GM19328 (cell line): ENCODE data around the gene RAB4B.
"Not testable (repeated sequence)": the region's sequence is repeated elsewhere in the genome, so short reads cannot be mapped to it uniquely, and the experiment has no call there.

Experiments
- ATAC-seq: cut with Tn5 transposase; IDR thresholded peaks from one replicate; pipeline ENCODE4 v1.9.1; 2021; ENCODE audit warnings: mild to moderate bottlenecking, moderate library complexity; ENCODE audit not compliant: unreplicated experiment

Gene RAB4B

DNA sequence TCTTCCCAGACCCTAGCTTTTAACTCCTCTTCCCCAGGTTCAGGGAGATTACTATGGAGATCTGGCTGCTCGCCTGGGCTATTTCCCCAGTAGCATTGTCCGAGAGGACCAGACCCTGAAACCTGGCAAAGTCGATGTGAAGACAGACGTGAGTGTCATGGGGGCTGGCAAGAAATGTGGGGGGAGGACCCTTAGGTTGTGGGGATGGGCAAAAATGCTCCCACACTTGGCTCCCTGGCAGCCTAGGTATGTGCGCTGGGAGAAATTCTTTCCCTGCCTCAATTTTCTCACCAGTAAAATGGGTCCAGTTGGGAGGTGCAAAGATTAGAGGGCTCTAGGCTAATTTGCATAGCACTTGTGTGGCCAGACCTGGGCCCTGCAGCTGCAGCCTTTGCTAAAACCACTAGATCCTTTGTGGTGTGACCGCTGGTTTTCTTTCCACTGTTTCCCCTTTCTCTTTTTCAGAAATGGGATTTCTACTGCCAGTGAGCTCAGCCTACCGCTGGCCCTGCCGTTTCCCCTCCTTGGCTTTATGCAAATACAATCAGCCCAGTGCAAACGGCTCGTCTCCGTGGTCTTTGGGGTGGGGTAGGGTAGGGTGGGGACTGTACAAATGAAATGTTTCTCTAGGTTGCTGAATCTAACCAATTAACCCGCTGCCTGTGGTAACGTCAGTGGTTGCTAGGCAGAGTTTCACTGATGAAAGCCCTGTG, 959 bp upstream of the RAB4B start:
- ATAC-seq = peak; percentile 54

DNA sequence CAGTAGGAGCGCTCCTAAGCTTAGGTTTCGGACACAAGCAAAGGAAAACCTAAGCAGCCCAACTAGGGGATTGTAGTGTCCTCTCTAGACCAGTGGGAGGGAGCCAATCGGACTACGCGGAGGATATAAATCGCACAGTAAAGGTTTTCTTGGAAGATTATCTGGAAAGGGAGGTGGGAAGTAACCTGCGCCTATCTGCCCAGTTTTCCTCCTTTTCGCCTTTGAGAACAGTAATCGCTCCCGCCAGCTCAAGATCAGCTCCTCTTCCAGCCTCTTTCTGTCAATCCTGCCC, 456 bp upstream of the RAB4B start:
- no peak for ATAC-seq

DNA sequence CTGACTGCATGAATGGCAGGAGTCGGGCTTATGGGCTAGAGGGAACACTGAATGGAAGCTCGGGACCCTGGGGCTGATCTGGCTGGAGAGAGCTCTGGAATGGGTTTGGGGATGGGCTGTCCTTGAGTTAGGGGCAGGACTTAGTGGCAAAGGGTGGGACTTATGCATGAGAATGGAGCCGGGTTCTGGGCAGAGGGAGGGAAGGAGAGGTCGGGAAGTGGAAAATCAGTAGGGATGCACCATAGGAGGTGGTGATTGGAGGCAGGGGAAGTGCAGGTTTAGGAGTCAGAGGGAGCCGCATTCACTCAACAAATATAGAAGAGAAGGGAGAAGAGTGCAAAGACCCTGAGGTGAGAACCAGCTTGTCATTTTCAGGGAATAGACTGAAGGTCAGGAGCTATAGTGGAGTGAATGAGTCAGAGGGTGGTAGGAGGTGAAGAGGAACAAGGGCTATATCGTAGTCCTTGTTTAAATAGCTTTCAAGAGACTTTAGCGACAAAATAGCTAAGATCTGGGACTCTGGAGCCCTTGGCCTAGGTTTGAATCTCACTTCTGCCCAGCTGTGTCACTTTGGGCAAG, 748 bp downstream of the RAB4B start:
- ATAC-seq = no peak

DNA sequence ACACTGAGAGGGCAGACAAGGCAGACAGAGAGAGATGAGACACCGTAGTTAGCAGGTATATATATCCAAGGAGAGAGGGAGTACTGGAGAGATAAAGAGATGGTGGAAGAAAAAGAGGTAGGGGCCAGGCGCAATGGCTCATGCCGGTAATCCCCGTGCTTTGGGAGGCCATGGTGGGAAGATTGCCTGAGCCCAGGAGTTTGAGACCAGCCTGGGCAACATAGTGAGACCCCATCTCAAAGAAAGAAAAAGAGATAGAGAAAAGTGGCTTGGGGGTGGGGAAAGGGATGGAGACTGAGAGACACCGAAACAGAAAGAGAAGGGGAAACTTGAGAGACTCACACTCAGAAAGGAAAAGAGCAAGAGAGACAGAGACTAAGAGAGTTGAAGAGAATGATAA, 2.5 kb downstream of the RAB4B start:
- no peak for ATAC-seq

DNA sequence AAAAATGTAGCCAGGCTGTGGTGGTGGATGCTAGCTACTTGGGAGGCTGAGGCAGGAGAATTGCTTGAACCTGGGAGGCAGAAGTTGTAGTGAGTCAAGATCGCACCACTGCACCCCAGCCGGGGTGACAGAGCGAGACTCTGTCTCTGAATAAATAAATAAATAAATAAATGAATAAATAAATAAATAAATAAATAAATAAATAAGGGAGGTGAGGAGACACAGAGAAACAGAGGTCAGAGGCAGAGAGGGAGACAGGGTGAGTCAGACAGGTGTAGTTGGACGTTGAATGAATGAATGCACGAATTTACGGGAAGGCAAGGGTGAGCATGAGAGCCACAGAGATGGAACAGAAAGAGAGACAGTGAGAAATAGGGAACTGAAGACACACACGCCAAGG, 3.1 kb downstream of the RAB4B start:
- ATAC-seq = no peak

DNA sequence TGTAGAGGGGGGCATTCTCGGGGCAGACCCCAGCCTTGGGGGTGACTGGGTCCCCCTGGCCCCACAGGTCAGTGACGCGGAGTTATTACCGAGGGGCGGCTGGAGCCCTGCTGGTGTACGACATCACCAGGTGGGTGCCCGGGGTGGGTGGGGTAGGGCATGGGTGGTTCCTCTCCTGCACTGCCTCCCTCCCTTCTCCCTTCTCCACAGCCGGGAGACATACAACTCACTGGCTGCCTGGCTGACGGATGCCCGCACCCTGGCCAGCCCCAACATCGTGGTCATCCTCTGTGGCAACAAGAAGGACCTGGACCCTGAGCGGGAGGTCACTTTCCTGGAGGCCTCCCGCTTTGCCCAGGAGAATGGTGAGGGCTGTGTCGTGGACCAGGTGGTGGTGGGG, 5.7 kb downstream of the RAB4B start:
- ATAC-seq = no peak

DNA sequence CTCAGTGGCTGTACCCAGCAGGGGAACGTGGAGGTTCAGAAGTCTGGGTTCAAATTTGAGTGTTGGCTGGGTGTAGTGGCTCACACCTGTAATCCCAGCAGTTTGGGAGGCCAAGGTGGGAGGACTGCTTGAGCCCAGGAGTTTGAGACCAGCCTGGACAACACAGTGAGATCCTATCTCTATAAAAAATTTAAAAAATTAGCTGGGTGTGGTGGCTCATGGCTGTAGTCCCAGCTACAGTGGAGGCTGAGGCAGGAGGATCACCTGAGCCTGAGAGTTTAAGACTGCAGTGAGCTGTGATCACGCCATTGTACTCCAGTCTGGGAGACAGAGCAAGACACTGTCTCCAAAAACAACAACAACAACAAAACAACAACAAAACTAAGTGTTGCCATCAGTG, 6.1 kb downstream of the RAB4B start:
- ATAC-seq = not testable (repeated sequence)

DNA sequence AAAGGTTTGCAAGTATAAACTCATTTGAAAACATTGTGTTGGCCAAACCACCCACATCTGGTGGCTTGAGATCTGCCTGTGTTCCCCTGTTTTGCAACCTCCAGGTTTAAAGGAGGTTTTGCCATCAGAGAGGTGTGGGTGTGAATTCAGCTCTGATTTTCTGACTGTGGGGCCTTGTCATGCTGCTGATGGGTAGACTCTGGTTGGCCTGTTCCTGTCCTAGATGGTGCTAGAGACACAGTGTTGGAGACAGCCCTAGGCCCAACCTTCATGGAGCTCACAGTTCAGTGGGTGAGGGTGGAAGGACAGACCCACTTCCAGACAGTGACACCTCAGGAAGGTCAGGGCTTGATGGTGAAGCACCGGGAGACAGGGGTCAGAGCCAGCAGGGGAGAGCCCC, 7.5 kb downstream of the RAB4B start:
- ATAC-seq = no peak

DNA sequence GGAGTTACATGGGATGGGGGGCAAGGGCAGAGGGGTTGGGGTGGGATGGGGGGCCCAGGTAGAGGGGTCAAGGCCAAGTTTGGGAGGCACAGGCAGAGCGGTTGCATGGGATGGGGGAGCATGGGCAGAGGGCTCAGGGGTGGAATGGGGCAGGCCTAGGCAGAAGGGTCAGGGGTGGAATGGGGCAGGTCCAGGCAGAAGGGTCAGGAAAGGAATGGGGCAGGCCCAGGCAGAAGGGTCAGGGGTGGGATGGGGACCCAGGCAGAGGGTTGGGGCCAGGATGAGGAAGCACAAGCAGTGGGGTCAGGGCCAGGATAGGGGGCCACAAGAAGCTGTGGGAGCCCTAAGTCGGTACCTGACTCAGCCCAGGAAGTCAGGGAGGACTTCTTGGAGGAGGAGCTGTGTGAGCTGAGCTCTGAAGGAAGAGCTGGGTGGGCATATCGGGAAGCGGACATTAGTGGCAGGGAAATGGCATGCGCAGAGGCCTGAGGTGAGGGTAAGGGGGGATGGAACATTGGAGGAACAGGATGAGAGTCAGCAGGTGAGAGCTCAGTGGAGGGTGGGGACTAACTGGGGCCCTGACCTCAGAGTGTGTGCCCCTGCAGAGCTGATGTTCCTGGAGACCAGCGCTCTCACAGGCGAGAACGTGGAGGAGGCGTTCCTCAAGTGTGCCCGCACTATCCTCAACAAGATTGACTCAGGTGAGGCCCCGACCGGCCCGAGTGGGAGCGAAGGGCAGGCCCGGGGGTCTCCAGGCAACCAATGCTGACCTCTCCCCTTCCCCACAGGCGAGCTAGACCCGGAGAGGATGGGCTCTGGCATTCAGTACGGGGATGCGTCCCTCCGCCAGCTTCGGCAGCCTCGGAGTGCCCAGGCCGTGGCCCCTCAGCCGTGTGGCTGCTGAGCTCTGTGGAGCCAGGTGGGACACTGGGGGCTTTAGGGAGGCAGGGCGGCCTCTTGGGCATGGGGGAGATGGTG, 8.3 kb downstream of the RAB4B start:
- no peak for ATAC-seq

DNA sequence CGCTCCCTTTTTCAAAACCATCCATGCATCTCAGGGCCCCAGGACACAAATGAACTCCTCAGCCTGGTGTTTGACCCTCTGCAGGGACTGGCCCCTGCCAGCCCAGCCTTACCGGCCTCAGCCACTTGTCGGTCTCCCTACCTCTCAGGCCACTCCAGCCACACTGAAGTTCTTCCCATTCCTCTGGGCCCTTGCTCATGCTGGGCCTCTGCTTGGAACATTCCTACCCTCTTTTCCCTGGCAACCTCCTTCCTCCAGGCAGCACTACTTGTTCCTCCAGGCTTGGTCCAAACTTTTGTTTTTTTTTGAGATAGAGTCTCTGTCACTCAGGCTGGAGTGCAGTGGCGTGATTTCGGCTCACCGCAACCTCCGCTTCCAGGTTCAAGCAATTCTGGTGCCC, 13.3 kb downstream of the RAB4B start:
- ATAC-seq = no peak

DNA sequence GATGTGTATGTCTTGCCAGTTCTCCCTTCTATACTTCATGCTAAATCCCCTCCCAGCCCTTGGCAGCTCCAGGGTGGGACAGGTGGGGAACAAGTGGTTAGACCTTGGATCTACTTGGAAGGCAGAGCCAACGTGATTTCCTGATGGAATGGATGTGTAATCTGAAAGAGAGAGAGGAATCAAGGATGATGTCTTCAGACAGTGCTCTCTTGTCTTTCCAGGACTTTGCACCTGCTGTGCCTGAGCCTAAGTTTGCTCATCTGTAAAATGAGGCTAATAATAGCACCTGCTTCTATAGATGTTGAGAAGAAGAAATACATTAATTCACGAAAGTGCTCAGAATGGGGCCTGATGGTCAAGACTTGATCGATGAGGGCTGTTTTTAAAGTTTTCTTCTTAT, 13.9 kb downstream of the RAB4B start:
- ATAC-seq = no peak

DNA sequence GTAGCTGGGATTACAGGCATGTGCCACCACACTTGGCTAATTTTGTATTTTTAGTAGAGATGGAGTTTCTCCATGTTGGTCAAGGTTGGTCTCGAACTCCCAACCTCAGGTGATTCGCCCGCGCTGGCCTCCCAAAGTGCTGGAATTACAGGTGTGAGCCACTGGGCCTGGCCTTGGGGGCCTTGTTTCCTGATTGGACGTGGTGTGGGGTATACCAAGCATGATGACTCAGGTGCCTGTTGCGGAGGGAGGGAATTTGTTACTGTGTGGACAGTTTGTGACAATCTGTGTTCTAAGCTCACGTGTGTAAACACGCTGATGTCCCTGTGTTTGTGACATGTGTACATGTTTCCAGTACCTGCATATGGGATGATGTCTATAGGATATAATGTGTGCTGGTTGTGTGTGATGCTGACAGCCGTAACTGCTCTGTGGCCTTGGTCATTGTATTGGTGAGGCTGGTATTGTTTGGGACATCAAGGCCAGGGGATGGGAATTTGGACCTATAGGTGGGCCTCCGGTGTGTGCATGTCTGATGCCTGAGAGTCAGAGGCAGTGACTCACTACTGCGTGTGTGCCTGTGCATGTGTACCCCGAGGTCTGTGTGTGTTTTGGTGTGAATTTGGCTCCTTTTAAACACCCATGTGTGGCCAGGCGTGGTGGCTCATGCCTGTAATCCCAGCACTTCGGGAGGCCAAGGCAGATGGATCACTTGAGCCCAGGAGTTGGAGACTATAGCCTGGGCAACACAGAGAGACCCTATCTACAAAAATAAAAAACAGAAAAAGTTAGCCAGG, 19.3 kb downstream of the RAB4B start:
- ATAC-seq = no peak

DNA sequence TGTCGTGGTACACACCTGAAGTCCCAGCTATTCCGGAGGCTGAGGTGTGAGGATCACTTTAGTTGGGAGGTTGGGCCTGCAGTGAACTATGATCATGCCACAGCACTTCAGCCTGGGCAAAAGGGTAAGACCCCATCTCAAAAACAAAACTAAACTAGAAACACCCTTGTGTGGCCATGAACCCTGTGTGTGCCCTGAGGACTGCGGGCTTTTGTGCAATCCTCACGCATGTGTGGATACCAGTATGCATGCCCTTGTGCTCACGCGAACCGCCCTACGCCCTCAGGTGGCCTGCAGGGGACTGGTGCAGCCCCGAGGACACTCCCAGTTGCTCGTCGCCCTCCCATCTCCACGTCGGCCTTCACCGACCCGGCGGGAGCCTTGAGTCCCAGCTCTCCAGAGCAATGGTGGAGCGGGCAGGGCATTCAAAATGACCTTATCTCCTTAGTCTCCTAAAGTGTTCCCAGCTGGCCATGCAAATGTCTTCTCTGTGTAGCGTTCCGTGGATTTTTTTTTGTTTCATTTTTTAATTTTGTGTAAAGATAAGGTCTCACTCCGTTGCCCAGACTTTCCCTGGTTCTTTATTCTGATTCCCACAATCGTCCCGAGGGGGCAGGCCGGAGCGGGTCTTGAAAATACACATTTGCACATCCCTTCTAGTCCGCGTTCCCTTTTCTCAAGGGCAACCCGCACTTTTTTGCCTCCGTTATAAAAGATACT, 20.1 kb downstream of the RAB4B start:
- ATAC-seq = peak; percentile 22

DNA sequence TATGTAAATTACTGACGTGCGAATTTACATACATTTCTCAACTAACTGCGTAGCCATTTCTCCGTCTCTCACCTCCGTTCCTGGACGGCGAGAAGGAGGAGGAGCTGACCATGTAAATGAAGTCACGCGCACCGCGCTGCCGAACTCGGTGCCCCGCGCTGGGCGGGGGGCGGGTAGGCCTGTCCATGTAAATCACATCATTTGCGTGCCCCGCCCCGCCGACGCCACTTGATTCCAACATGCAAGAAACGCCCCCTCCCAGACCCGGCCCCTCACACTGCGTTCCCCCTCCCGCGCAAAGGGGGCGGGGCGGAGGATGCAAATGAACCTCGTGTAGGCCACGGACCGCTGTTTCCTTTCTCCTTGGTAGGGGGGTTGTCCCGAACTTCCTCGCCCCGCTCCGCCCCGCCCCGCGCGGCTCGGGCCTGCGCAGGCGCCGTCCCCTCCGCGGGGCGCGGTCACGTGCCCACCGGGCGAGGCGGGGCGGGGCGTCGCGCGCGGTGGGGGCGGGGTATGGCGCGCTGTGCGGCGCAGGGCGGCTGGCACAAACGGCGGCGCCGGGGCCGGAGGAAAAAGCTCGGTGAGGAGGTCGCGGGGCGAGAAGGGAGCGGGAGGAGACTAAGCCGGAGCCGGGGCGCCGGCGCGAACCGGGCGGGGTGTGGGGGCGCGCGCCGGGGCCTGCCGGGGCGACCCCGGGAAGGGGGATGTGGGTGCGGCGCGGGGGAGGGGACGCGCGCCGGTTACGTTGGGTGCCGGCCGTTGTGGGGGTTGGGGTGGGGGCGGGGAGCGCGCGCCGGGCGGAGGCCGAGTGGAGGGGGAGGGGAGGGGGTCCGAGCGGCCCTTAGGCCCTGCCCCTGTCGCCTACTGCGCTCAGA, 20.9 kb downstream of the RAB4B start, which contains the start of gene EGLN2:
EGLN2 (plus strand) TSS at position 509 of the 875 bp plus-strand sequence. CDS start 1,382 bp downstream, outside the sequence.
- peak; percentile 71 for ATAC-seq

DNA sequence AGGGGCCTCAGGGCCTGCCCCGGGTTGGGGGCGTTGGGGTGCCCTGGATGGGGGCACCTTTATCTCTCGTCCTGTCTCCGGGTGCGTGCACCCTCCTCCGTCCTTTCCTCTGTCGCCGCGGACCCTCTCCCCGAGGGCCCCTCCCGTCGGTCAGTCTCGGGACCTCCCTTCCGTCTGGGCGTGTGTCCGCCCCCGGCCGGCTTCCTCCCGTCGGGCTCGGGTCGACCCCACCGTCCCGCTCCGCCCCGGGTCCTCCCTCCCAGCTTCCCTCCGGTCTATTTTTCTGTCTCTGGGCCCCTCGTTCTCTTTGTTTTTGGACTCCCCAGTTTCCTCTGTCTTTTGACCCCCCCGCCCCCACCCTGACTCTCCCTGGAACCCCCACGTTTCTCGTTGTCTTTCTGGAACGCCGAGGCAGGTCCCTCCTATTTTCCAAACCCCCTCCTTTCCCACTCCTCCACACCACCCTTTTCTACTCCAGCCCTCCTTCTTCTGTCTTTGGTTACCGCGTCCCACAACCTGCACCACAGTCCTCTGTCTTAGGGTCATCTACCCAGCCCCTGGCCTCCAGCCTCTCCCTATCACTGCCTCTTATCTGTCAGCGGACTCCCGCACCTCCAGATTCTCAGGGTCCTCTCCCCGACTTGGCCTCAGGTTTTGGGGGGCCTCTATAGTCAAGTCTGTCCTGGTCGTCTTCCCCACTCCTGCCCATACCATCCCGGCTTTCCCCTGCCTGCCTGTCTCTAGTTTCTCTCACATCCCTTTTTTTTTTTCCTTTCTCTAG, 21.7 kb downstream of the RAB4B start:
- no peak for ATAC-seq

DNA sequence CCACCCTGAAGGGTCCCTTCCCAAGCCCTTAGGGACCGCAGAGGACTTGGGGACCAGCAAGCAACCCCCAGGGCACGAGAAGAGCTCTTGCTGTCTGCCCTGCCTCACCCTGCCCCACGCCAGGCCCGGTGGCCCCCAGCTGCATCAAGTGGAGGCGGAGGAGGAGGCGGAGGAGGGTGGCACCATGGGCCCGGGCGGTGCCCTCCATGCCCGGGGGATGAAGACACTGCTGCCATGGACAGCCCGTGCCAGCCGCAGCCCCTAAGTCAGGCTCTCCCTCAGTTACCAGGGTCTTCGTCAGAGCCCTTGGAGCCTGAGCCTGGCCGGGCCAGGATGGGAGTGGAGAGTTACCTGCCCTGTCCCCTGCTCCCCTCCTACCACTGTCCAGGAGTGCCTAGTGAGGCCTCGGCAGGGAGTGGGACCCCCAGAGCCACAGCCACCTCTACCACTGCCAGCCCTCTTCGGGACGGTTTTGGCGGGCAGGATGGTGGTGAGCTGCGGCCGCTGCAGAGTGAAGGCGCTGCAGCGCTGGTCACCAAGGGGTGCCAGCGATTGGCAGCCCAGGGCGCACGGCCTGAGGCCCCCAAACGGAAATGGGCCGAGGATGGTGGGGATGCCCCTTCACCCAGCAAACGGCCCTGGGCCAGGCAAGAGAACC, 22.4 kb downstream of the RAB4B start:
- no peak for ATAC-seq

DNA sequence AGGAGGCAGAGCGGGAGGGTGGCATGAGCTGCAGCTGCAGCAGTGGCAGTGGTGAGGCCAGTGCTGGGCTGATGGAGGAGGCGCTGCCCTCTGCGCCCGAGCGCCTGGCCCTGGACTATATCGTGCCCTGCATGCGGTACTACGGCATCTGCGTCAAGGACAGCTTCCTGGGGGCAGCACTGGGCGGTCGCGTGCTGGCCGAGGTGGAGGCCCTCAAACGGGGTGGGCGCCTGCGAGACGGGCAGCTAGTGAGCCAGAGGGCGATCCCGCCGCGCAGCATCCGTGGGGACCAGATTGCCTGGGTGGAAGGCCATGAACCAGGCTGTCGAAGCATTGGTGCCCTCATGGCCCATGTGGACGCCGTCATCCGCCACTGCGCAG, 22.9 kb downstream of the RAB4B start:
- ATAC-seq = no peak
